ENCODE measurements around the gene DNAJB9.

- TF ChIP-seq CTCF (IDR thresholded peaks at IDR 0.05) = no peak
- TF ChIP-seq POLR2AphosphoS5 (IDR thresholded peaks at IDR 0.05; ENCODE audit: low read depth, low read length) = no peak
- TF ChIP-seq REST (IDR thresholded peaks at IDR 0.05; ENCODE audit: insufficient read depth in 1 of 2, low read depth in 2 of 2, low read length in 1 of 2) = no peak
Observed at GRCh38 chr7:108559253-108559652, 10.4 kb upstream of the DNAJB9 start.
